HG02870 (cell line): Measurements from ENCODE around the gene ENTREP3.

Source experiments
- ATAC-seq: cut with Tn5 transposase; IDR thresholded peaks from one replicate; pipeline ENCODE4 v1.9.1; 2021; ENCODE audit warnings: mild to moderate bottlenecking, moderate library complexity; ENCODE audit not compliant: unreplicated experiment

The ENTREP3 gene

GRCh38 chr1:155202731-155203515 lies 52.4 kb downstream of the ENTREP3 start:
- no peak for ATAC-seq

DNA sequence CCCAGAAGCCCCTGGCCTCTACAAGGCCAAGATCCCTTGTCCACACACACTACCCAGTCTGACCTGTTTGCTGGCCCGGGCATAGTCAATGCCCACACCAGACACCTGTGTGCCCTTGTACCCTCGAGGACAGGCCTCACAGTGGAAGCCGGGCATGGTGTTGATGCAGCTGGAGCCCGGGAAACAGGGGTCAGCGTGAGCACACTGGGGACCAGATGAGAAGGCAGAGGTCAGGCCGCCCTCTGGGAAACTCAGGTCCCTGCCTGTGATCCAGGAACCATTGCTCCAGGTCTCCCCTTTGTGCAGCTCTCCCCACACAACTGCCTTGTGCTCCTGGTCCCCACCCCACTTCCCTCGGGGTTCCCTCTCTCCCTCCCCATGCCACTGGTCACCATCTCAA lies 53.1 kb downstream of the ENTREP3 start:
- ATAC-seq: no peak

DNA sequence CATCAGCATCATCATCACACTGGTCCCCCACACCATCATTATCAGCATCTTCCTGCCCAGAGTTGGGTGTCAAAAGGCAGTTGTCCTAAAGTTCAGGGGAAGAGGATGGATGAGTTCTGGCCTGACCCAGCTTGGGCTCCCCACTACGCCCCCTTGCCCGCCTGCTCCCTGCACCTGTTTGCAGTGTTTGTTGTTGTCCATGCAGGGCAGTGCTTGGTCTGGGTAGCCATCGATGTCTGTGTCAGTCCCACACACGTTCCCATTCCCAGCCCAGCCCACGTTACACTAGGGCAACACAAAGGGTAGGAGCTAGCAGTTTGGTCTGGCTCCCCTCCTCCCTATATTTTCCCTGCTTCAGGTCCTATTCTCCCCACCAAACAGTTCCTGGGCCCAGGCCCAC lies 54.4 kb downstream of the ENTREP3 start:
- no peak for ATAC-seq

DNA sequence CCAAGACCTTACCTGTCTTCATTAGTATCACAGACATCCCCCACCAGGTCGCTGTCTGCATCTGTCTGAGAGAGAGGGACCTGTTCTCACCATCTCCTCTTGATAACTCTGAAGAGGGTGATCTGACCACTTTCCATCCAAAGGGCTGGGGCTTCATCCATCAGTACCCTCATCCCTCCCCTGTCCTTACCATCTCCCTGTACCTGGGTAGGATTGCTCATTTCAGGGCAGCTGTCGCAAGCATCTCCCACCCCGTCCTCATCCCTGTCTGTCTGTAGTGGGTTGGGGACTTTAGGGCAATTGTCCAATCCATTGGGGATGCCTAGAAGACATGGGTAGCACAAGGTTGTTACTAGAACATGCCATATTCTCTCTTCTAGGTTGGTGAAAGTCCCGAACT lies 55.5 kb downstream of the ENTREP3 start:
- no peak for ATAC-seq

DNA sequence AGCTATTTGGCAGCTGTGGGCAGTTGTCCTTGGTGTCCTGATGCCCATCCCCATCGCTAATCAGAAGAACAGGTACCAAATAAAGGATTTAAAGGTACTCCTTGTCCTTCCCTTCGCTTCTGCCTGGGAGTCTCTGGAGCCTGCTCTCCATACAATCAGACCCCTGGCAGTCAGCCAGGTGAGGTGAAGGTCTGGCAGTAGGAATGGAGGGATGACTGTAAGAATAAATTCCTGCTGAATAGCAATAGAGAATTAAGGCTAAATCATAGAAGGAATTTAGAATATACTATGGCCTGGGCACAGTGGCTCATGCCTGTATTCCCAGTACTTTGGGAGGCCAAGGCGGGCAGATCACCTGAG lies 56.8 kb downstream of the ENTREP3 start:
- no peak for ATAC-seq

- no peak for ATAC-seq
These were observed 57.3 kb downstream of the ENTREP3 start for GRCh38 chr1:155197901-155198546.
